Measurements from ENCODE around the gene SLC44A3.

Gene SLC44A3

GRCh38 chr1:94866164-94866807 is 46.1 kb downstream of the SLC44A3 start:
- in situ Hi-C loops (cut with MboI; ENCODE audit: low sequenced_read_pairs), result loop anchor here (25.0 kb wide), 1 partner anchor 371 kb away; the partner anchor contains the start of gene RWDD3

- in situ Hi-C loops (cut with MboI; ENCODE audit: low sequenced_read_pairs), result loop anchor here (25.0 kb wide), 1 partner anchor 366 kb away; the partner anchor contains the start of gene RWDD3
Observed at GRCh38 chr1:94871031-94871430, 50.9 kb downstream of the SLC44A3 start.

- in situ Hi-C loops (cut with MboI; ENCODE audit: low sequenced_read_pairs), result loop anchor here (25.0 kb wide), 1 partner anchor 364 kb away; the partner anchor contains the start of gene RWDD3
Observed at GRCh38 chr1:94872771-94873495, 52.8 kb downstream of the SLC44A3 start.

- in situ Hi-C loops (cut with MboI; ENCODE audit: low sequenced_read_pairs), result loop anchor here (25.0 kb wide), 1 partner anchor 364 kb away; the partner anchor contains the start of gene RWDD3
Observed at GRCh38 chr1:94873520-94874351, 53.6 kb downstream of the SLC44A3 start.

- in situ Hi-C loops (cut with MboI; ENCODE audit: low sequenced_read_pairs), result loop anchor here (25.0 kb wide), 1 partner anchor 363 kb away; the partner anchor contains the start of gene RWDD3
Observed at GRCh38 chr1:94874423-94874822, 54.3 kb downstream of the SLC44A3 start.

GRCh38 chr1:94875794-94876193 is 55.6 kb downstream of the SLC44A3 start:
- in situ Hi-C loops (cut with MboI; ENCODE audit: low sequenced_read_pairs), result no loop called here

- in situ Hi-C loops (cut with MboI; ENCODE audit: low sequenced_read_pairs), result no loop called here
Observed at GRCh38 chr1:94876362-94876761, 56.2 kb downstream of the SLC44A3 start.

GRCh38 chr1:94878329-94878728 is 58.2 kb downstream of the SLC44A3 start:
- in situ Hi-C loops (cut with MboI; ENCODE audit: low sequenced_read_pairs), result no loop called here

GRCh38 chr1:94883691-94884090 is 63.5 kb downstream of the SLC44A3 start:
- in situ Hi-C loops (cut with MboI; ENCODE audit: low sequenced_read_pairs), result no loop called here

- in situ Hi-C loops (cut with MboI; ENCODE audit: low sequenced_read_pairs), result no loop called here
Observed at GRCh38 chr1:94884106-94884505, 63.9 kb downstream of the SLC44A3 start.

GRCh38 chr1:94884507-94884906 is 64.3 kb downstream of the SLC44A3 start:
- in situ Hi-C loops (cut with MboI; ENCODE audit: low sequenced_read_pairs), result no loop called here

GRCh38 chr1:94886361-94886760 is 66.2 kb downstream of the SLC44A3 start:
- in situ Hi-C loops (cut with MboI; ENCODE audit: low sequenced_read_pairs), result no loop called here

- in situ Hi-C loops (cut with MboI; ENCODE audit: low sequenced_read_pairs), result no loop called here
Observed at GRCh38 chr1:94887106-94887505, 66.9 kb downstream of the SLC44A3 start.

- in situ Hi-C loops (cut with MboI; ENCODE audit: low sequenced_read_pairs), result no loop called here
Observed at GRCh38 chr1:94887603-94888171, 67.5 kb downstream of the SLC44A3 start.

GRCh38 chr1:94888201-94888600 is 68.0 kb downstream of the SLC44A3 start:
- in situ Hi-C loops (cut with MboI; ENCODE audit: low sequenced_read_pairs), result no loop called here

- in situ Hi-C loops (cut with MboI; ENCODE audit: low sequenced_read_pairs), result no loop called here
Observed at GRCh38 chr1:94892604-94893254, 72.6 kb downstream of the SLC44A3 start.

GRCh38 chr1:94894630-94895029 is 74.5 kb downstream of the SLC44A3 start:
- in situ Hi-C loops (cut with MboI; ENCODE audit: low sequenced_read_pairs), result no loop called here

GRCh38 chr1:94895518-94895917 is 75.4 kb downstream of the SLC44A3 start:
- in situ Hi-C loops (cut with MboI; ENCODE audit: low sequenced_read_pairs), result no loop called here

GRCh38 chr1:94898491-94899385 is 78.6 kb downstream of the SLC44A3 start:
- in situ Hi-C loops (cut with MboI; ENCODE audit: low sequenced_read_pairs), result no loop called here
